ENCODE data around the gene FOXC2. TPM values are rescaled to one million over a fixed set of nuclear protein-coding genes. Genes with fewer than 3 reads are reported as not detected.

The FOXC2 gene
- total RNA-seq, 1 donor from 2014 or later: under 0.01 TPM

GRCh38 chr16:86610779-86611524, 44.3 kb downstream of the FOXC2 start:
- DNase-seq (ENCODE audit: low read depth) (no peak), FAIRE-seq (no peak)
- H3K27me3 ChIP-seq (ENCODE audit: control insufficient read depth, insufficient read depth, low read length): no peaks in the 10 kb centered on the region
- no peak overlapping the region for H3K4me3 ChIP-seq (ENCODE audit: low read depth, low read length)
- H3K36me3 ChIP-seq (ENCODE audit: control insufficient read depth, insufficient read depth, low read length): no peaks in the 10 kb centered on the region
- TF ChIP-seq CTCF (IDR thresholded peaks at IDR 0.05; ENCODE audit: insufficient read depth, low read length, severe bottlenecking): no peak

GRCh38 chr16:86611525-86611855, 44.9 kb downstream of the FOXC2 start:
- Histone ChIP-seq H3K27me3 (ENCODE audit: control insufficient read depth, insufficient read depth, low read length) (no peaks in the 10 kb centered on the region), H3K36me3 (ENCODE audit: control insufficient read depth, insufficient read depth, low read length) (no peaks in the 10 kb centered on the region), H3K4me3 (ENCODE audit: low read depth, low read length) (no peak overlapping the region)
- DNase-seq (ENCODE audit: low read depth) (no peak), FAIRE-seq (no peak)
- TF ChIP-seq CTCF (IDR thresholded peaks at IDR 0.05; ENCODE audit: insufficient read depth, low read length, severe bottlenecking): no peak

GRCh38 chr16:86611941-86612340, 45.3 kb downstream of the FOXC2 start:
- no peaks in the 10 kb centered on the region for H3K36me3 ChIP-seq (ENCODE audit: control insufficient read depth, insufficient read depth, low read length)
- no peak for DNase-seq (ENCODE audit: low read depth)
- FAIRE-seq: no peak
- no peak overlapping the region for H3K4me3 ChIP-seq (ENCODE audit: low read depth, low read length)
- TF ChIP-seq CTCF (IDR thresholded peaks at IDR 0.05; ENCODE audit: insufficient read depth, low read length, severe bottlenecking): no peak
- H3K27me3 ChIP-seq (ENCODE audit: control insufficient read depth, insufficient read depth, low read length): no peaks in the 10 kb centered on the region

- H3K36me3 ChIP-seq (ENCODE audit: control insufficient read depth, insufficient read depth, low read length): no peaks in the 10 kb centered on the region
- FAIRE-seq (no peak), DNase-seq (ENCODE audit: low read depth) (no peak)
- no peak for TF ChIP-seq CTCF (IDR thresholded peaks at IDR 0.05; ENCODE audit: insufficient read depth, low read length, severe bottlenecking)
- no peaks in the 10 kb centered on the region for H3K27me3 ChIP-seq (ENCODE audit: control insufficient read depth, insufficient read depth, low read length)
- H3K4me3 ChIP-seq (ENCODE audit: low read depth, low read length): no peak overlapping the region
These were observed 48.1 kb downstream of the FOXC2 start for GRCh38 chr16:86614699-86615098.

GRCh38 chr16:86616906-86617305, 50.3 kb downstream of the FOXC2 start:
- Histone ChIP-seq H3K27me3 (ENCODE audit: control insufficient read depth, insufficient read depth, low read length) (no peaks in the 10 kb centered on the region), H3K36me3 (ENCODE audit: control insufficient read depth, insufficient read depth, low read length) (no peaks in the 10 kb centered on the region), H3K4me3 (ENCODE audit: low read depth, low read length) (no peak overlapping the region)
- no peak for TF ChIP-seq CTCF (IDR thresholded peaks at IDR 0.05; ENCODE audit: insufficient read depth, low read length, severe bottlenecking)
- FAIRE-seq: no peak
- DNase-seq (ENCODE audit: low read depth): no peak
